HepG2 (cell line): Measurements from ENCODE around the gene HMGN4. TPM values are rescaled to one million over a fixed set of nuclear protein-coding genes. Genes with fewer than 3 reads are reported as not detected.

Experiments
- CENPX ChIP-seq: sonication (generic); formaldehyde crosslinking; IDR thresholded peaks from 2 replicates; pipeline ENCODE4 v1.9.0; 2021; ENCODE audit warnings: mild to moderate bottlenecking, missing genetic modification reagents, moderate library complexity
- JARID2 ChIP-seq: sonication (generic); formaldehyde crosslinking; IDR thresholded peaks from 2 replicates; pipeline ENCODE4 v1.8.1; 2023; ENCODE audit warnings: missing genetic modification reagents, inconsistent platforms; ENCODE audit not compliant: insufficient replicate concordance
- NFAT5 ChIP-seq: sonication (generic); formaldehyde crosslinking; IDR thresholded peaks from 2 replicates; pipeline ENCODE4 v1.4.0; 2020; ENCODE audit warnings: missing genetic modification reagents
- SATB2 ChIP-seq: sonication (generic); formaldehyde crosslinking; IDR thresholded peaks from 2 replicates; pipeline ENCODE4 v1.5.0; 2020; ENCODE audit warnings: missing genetic modification reagents
- ZFP37 ChIP-seq: sonication (generic); formaldehyde crosslinking; IDR thresholded peaks from 2 replicates; pipeline ENCODE4 v1.4.0; 2020; ENCODE audit warnings: missing genetic modification reagents, borderline replicate concordance
- ZIK1 ChIP-seq: sonication (generic); formaldehyde crosslinking; IDR thresholded peaks from 2 replicates; pipeline ENCODE4 v1.5.0; 2020; ENCODE audit warnings: mild to moderate bottlenecking, low read depth, missing genetic modification reagents, borderline replicate concordance
- ZNF138 ChIP-seq: sonication (generic); formaldehyde crosslinking; IDR thresholded peaks from 2 replicates; pipeline ENCODE4 v1.5.0; 2020; ENCODE audit warnings: mild to moderate bottlenecking, low read depth, missing genetic modification reagents
- ZNF276 ChIP-seq: sonication (generic); formaldehyde crosslinking; IDR thresholded peaks from 2 replicates; pipeline ENCODE4 v1.4.0; 2020; ENCODE audit warnings: mild to moderate bottlenecking, low read depth, missing genetic modification reagents
- ZNF775 ChIP-seq: sonication (generic); formaldehyde crosslinking; IDR thresholded peaks from 2 replicates; pipeline ENCODE4 v1.4.0; 2020; ENCODE audit warnings: missing genetic modification reagents, mild to moderate bottlenecking, moderate library complexity, borderline replicate concordance
- ZNF839 ChIP-seq: sonication (generic); formaldehyde crosslinking; IDR thresholded peaks from 2 replicates; pipeline ENCODE4 v1.4.0; 2020; ENCODE audit warnings: missing genetic modification reagents, mild to moderate bottlenecking, borderline replicate concordance
- ZSCAN25 ChIP-seq: sonication (generic); formaldehyde crosslinking; IDR thresholded peaks from 2 replicates; pipeline ENCODE4 v1.8.0; 2022; ENCODE audit warnings: mild to moderate bottlenecking, missing genetic modification reagents
- polyA plus RNA-seq, 8 experiments: library from polyadenylated mRNA; depleted of rRNA in 3 of 8; stranded (reverse) in 7 of 8; unstranded in 1 of 8; fragments of >200 nt; fragmentation: Illumina TruSeq in 4 of 8; extraction: Trizol in 4 of 8; gene quantifications; 2 replicates each; pipeline versions ENCODE4 v1.2.1 to v1.2.3, GENCODE V29; 2011 to 2016; ENCODE audit warnings: low read depth in 4 of 8, missing spikeins in 1 of 8, mixed read lengths in 1 of 8; ENCODE audit not compliant: insufficient read depth in 1 of 8
- total RNA-seq, 5 experiments: library from RNA; depleted of rRNA; stranded (reverse); fragments of >200 nt; fragmentation: Illumina TruSeq; extraction: Trizol; gene quantifications; 2 replicates each; pipeline ENCODE4 v1.2.3, GENCODE V29; 2016; ENCODE audit warnings: low read depth in 1 of 5
- TF ChIP-seq, protein P1 (sequence below): sonication (generic); formaldehyde crosslinking; IDR thresholded peaks from 2 replicates; pipeline ENCODE4 v1.4.0; 2020; ENCODE audit warnings: missing genetic modification reagents, borderline replicate concordance
- TF ChIP-seq, protein P2 (sequence below): sonication (generic); formaldehyde crosslinking; IDR thresholded peaks from 2 replicates; pipeline ENCODE4 v1.4.0; 2020; ENCODE audit warnings: missing genetic modification reagents
- TF ChIP-seq, protein P3 (sequence below): sonication (generic); formaldehyde crosslinking; IDR thresholded peaks from 2 replicates; pipeline ENCODE4 v1.8.0; 2022; ENCODE audit warnings: missing genetic modification reagents, low read depth, mild to moderate bottlenecking, borderline replicate concordance

HMGN4 gene
- total and polyA plus RNA-seq, 2 of the 13 experiments (the other 11 are each of a cell fraction or from before 2014, with no cell fraction given), result 39.9 to 52.1 TPM

- TF ChIP-seq, protein P1, sequence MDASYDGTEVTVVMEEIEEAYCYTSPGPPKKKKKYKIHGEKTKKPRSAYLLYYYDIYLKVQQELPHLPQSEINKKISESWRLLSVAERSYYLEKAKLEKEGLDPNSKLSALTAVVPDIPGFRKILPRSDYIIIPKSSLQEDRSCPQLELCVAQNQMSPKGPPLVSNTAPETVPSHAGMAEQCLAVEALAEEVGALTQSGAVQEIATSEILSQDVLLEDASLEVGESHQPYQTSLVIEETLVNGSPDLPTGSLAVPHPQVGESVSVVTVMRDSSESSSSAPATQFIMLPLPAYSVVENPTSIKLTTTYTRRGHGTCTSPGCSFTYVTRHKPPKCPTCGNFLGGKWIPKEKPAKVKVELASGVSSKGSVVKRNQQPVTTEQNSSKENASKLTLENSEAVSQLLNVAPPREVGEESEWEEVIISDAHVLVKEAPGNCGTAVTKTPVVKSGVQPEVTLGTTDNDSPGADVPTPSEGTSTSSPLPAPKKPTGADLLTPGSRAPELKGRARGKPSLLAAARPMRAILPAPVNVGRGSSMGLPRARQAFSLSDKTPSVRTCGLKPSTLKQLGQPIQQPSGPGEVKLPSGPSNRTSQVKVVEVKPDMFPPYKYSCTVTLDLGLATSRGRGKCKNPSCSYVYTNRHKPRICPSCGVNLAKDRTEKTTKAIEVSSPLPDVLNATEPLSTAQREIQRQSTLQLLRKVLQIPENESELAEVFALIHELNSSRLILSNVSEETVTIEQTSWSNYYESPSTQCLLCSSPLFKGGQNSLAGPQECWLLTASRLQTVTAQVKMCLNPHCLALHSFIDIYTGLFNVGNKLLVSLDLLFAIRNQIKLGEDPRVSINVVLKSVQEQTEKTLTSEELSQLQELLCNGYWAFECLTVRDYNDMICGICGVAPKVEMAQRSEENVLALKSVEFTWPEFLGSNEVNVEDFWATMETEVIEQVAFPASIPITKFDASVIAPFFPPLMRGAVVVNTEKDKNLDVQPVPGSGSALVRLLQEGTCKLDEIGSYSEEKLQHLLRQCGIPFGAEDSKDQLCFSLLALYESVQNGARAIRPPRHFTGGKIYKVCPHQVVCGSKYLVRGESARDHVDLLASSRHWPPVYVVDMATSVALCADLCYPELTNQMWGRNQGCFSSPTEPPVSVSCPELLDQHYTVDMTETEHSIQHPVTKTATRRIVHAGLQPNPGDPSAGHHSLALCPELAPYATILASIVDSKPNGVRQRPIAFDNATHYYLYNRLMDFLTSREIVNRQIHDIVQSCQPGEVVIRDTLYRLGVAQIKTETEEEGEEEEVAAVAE (CRISPR knock-in tag), result no peak
- TF ChIP-seq SATB2 (no peak; the same call in 1 of the 2 replicates), ZIK1 (no peak), ZNF276 (CRISPR knock-in tag) (no peak), CENPX (no peak), ZFP37 (CRISPR knock-in tag) (no peak), ZSCAN25 (CRISPR knock-in tag) (no peak), ZNF839 (no peak), ZNF138 (CRISPR knock-in tag) (no peak), NFAT5 (CRISPR knock-in tag) (0 out of 2 replicates have a peak, but pooled peaks have one; percentile 31), ZNF775 (CRISPR knock-in tag) (no peak), JARID2 (CRISPR knock-in tag) (no peak)
- TF ChIP-seq, protein P2, sequence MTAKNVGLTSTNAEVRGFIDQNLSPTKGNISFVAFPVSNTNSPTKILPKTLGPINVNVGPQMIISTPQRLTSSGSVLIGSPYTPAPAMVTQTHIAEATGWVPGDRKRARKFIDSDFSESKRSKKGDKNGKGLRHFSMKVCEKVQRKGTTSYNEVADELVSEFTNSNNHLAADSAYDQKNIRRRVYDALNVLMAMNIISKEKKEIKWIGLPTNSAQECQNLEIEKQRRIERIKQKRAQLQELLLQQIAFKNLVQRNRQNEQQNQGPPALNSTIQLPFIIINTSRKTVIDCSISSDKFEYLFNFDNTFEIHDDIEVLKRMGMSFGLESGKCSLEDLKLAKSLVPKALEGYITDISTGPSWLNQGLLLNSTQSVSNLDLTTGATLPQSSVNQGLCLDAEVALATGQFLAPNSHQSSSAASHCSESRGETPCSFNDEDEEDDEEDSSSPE (CRISPR knock-in tag), result peak; percentile 15; the same call in 1 of the 2 replicates
- TF ChIP-seq, protein P3, sequence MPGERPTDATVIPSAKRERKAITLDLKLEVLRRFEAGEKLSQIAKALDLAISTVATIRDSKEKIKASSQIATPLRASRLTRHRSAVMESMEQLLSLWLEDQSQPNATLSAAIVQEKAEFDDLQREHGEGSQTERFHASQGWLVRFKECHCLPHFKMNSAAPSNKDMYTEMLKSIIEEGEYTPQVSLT (CRISPR knock-in tag), result no peak
These were observed 15.7 kb downstream of the HMGN4 start (continued) for GRCh38 chr6:26553635-26554446.
